Hippocampal formation (tissue), 2 donors: Measurements from ENCODE around the gene SHANK3.

Experiments used
- DNase-seq, 2 donors: peaks; one replicate each; lab custom pipeline; 2025; lab: John Stamatoyannopoulos, UW

The SHANK3 gene

DNA sequence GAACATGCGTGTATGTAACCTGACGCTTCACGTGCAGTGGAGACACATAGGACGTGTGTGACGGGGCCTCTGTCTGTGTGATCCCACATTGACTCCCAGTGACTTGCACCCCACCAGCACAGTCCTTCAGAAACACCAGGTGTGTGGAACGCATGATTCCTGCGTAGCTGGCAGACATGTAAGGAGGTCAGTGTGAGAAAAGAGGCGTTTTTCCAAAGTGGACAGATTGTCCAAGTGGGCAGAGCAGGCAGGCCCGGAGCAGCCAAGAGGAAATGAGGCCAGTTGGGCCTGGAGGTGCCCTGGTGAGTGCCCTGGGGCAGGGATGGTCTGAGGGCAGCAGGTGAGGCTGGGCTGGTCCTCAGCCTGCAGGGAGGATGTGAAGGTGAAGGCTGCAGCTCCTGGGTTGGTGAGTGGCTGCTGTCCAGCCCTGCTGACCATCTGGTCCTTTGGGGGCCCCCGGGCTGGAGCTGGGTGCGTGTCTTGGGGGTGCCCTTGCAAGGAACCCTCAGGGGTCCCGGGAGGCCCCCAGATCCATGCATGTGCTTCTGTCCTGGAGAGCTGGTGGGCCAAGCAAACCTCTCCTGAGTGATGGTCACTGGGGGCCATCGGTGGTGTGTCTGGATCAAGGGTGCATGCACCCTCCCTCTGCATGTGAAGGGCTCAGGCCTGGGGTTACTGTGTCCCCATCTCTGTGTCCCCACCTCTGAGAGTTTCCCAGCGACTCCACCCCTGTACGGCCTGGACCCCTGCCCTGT lies 26.6 kb downstream of the SHANK3 start:
- no peak for DNase-seq

GRCh38 chr22:50699756-50700386 lies 27.2 kb downstream of the SHANK3 start:
- no peak for DNase-seq

GRCh38 chr22:50700387-50701075 lies 27.9 kb downstream of the SHANK3 start:
- no peak for DNase-seq

- DNase-seq, result no peak
Observed at GRCh38 chr22:50701076-50701419, 28.4 kb downstream of the SHANK3 start.

DNA sequence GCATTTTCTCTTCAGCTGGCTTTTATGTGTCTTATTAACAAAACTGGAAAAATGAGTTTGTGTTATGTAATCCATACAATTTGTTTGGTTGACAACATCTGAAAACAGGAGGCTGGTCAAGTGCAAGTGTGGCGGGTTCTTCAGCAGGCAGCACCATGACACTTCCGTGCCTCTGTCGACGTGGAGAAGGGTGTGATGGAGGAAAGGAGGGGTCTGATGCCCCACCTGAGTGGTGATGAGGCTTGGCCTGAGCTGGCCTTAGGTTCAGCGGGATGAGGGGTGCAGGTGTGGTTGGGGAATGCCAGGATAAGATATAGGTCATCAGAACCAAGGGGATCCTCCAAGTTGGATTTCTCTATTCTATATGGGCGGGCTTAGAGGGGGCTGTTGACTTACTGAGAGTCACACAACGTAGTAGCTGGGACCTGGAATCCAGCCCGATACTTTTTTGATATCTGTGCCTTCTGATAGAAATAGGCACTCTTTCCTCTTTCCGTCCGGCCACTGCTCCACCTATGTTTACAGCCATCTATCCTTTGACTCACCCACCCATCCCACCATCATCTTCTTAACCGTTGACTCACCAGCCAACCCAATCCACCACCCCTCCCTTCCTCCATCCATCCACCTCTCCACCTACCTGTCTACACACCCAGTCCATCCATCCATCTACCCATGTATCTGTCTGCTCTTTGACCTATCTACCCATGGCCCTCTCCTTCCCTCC lies 29.0 kb downstream of the SHANK3 start:
- DNase-seq, result no peak

DNA sequence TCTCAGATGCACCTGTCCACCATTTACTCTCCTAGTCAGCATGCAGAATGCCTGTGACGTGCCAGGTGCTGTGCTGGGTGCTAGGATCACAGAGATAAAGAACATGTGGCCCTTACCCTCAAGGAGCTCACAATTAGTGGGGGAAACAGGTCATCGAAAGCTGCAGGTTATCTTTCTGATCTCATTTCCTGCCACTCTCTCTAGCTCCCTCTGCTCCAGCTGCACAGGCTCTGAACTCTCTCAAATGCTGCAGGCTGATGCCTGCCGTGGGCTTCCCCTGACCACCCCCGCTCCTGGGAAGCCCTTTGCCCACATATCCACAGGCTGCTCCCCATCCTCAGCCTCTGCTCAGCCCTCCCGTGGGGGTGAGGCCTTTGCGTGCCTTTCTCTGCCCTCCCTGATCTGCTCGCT lies 29.6 kb downstream of the SHANK3 start:
- DNase-seq, result no peak

DNA sequence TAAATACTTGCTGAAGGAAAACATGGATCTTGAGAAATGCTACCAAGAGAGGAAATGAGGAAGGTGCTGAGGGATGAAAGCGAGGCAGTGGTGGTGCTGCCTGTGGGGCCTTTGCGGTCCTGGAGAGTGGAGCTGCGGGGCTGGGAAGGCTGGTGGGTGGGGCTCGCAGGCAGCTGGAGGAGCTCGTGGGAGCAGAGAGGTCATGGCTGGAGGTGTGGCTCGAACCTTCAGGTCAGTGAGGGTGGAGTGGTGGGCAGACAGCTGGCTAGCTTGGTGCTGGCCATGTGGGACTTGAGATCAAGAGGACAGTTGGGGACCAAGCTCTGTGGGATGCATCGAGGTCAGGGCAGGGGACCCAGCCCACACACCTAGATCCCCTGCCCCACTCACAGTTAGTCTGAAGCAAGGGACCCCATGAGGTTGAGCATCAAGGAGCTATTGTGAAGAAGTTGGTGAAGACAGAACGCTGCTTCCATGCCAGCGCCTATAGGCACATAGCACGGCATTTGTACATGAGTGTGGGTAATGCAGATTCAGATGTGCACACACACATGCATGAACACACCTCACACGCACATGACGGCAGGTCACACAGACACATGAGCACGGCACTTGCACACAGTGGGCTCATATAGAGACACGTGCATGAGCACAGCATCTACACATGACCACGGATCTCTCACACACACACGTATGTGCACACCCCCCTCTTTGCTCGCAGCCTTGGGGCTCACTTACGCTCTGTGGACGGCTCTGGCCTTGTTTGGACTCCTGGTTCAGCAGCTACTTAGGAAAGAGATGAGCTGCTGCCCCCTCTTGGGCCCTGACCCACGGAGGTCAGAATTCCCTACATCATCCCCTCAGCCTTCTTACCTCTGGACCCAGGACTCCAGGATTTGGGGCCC lies 30.4 kb downstream of the SHANK3 start:
- DNase-seq, result no peak

DNA sequence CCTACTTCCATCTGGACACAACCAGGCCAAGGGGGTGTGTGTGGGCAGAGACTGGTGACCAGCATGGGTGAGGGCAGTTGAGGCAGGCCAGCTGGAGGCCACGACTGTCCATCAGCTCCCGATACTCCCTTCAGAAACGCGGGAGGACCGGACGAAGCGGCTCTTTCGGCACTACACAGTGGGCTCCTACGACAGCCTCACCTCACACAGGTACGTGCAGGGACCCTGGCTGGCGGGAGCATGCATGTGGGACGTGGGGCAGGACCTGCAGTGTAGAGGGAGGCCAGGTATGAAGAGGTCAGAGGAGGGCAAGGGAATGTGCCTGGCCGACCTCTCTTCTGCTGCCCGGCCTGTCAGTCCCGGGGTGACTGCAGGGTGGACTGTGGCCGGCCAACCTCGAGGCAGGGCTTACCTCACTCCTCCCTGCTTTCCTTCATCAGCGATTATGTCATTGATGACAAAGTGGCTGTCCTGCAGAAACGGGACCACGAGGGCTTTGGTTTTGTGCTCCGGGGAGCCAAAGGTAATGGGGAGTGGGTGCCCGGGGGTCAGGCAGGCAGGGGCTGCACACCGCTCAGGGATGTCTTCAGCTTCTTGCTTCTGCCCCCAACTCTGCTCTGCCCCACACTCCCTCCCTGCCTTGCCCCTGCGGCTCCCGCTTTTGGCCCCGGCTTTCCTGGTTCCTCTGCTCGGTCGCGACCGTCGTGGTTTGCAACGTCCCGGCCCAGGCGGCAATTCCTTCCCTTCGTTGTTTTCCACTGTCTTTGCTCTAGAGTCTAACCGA lies 31.3 kb downstream of the SHANK3 start:
- no peak for DNase-seq

DNA sequence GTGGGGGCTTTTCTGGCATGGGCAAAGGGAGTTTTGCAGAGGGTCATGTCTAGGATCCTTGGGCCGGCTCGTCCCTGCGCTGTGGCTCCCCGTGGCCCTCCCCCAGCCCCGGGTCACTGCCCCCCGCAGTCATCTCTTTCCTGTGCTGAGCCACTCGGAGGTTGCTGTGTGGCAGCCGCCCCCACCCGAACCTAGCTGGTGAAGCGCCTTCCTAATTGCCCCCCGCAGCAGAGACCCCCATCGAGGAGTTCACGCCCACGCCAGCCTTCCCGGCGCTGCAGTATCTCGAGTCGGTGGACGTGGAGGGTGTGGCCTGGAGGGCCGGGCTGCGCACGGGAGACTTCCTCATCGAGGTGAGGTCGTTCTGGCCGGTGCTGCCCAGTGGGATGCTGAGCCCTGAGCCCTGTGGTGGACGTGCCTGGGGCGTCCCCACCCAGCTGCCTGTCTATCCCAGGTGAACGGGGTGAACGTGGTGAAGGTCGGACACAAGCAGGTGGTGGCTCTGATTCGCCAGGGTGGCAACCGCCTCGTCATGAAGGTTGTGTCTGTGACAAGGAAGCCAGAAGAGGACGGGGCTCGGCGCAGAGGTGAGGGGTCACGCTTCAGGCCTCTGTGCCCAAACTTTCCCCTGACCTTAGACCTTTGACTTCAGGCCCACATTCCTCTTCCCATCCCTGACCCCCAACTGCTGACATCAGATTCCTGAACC lies 32.0 kb downstream of the SHANK3 start:
- DNase-seq, result no peak

DNA sequence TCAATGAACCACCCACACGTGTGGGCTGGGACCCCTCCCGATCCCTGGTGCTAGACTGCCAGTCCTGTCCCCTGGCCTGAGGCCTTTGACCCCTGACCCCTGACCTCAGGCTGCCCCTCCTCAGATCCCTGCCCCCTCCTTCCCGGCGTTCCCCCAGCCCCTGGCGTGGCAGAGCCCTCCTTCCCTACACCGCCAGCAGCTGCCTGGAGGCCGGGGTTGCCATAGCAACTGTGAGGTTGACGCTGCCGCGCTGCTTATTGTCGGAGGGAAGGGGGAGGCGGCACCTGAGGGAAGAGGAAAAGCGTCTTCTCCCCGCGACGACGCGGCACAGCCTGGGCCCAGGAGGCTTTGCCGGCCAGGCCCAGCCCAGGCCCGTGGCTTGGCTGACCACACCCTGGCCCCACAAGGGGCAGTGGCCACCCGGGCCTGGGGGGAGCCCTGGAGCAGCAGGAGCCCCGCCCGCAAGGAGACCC lies 32.6 kb downstream of the SHANK3 start:
- peak; percentile 19 to 24 for DNase-seq

GRCh38 chr22:50705851-50706351 lies 33.3 kb downstream of the SHANK3 start:
- no peak for DNase-seq

- DNase-seq, result no peak
Observed at GRCh38 chr22:50706481-50707125, 34.0 kb downstream of the SHANK3 start.

- DNase-seq, result no peak
Observed at GRCh38 chr22:50708474-50708873, 35.9 kb downstream of the SHANK3 start.

- DNase-seq, result no peak
Observed at GRCh38 chr22:50708996-50709395, 36.4 kb downstream of the SHANK3 start.

GRCh38 chr22:50710221-50710620 lies 37.6 kb downstream of the SHANK3 start:
- DNase-seq, result no peak

DNA sequence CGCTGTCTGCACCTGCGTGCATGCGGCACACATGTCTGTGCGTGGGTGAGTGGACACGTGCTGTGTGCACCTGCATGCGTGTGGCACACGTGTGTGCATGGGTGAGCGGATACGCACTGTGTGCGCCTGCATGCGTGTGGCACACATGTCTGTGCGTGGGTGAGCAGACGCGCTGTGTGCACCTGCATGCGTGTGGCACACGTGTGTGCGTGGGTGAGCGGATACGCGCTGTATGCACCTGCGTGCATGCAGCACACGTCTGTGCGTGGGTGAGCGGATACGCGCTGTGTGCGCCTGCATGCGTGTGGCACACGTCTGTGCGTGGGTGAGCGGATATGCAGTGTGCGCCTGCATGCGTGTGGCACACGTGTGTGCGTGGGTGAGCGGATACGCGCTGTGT lies 38.3 kb downstream of the SHANK3 start:
- DNase-seq, result no peak

- no peak for DNase-seq
Observed at GRCh38 chr22:50711446-50712340, 39.1 kb downstream of the SHANK3 start.
